Naive B cell (primary cell): ENCODE measurements around the gene HTATIP2. TPM values are rescaled to one million over a fixed set of nuclear protein-coding genes. Genes with fewer than 3 reads are reported as not detected.

Source experiments
- polyA plus RNA-seq, 6 donors: library from polyadenylated mRNA; unstranded; fragments of 300-500 nt; fragmentation: Illumina TruSeq; gene quantifications; one replicate each; pipeline ENCODE4 v1.2.3, GENCODE V29; 2021; ENCODE audit warnings: low read depth in 6 of 6

HTATIP2 gene
- polyA plus RNA-seq, 6 donors from 2014 or later: 57.9 to 113 (median 68.7) TPM

Other genes with a start within 250 kb of the HTATIP2 start
- not detected for gene DBX1, start 203.2 kb upstream of the HTATIP2 start, polyA plus RNA-seq
- gene PRMT3, start 24.0 kb downstream of the HTATIP2 start, polyA plus RNA-seq: 10 to 100 TPM in 3 of 6 donors, 1 to 10 TPM in 3; 5.8 to 17.1 (median 9.5) TPM
- gene SLC6A5, start 235.9 kb downstream of the HTATIP2 start, polyA plus RNA-seq: not detected